ENCODE data around the gene KANSL1L.

GRCh38 chr2:210009126-210009525, 162.1 kb downstream of the KANSL1L start:
- TF ChIP-seq CTCF (IDR thresholded peaks at IDR 0.05 in 2 of 3, conservative IDR thresholded peaks at IDR 0.05 in 1 of 3; ENCODE audit: borderline replicate concordance in 1 of 3, insufficient read depth in 1 of 3, low read depth in 2 of 3, low read length in 2 of 3) = no peak
- TF ChIP-seq YY1 (IDR thresholded peaks at IDR 0.05; ENCODE audit: extremely low read depth, insufficient replicate concordance, low read depth, low read length) = no peak
- TF ChIP-seq EZH2 (IDR thresholded peaks at IDR 0.05) = no peak
- TF ChIP-seq ZNF274 (IDR thresholded peaks at IDR 0.05; ENCODE audit: low read depth, low read length) = no peak
- TF ChIP-seq ZFX (IDR thresholded peaks at IDR 0.05) = no peak
- no peak for TF ChIP-seq POLR2A (IDR thresholded peaks at IDR 0.05; ENCODE audit: borderline replicate concordance, extremely low read depth, insufficient read depth, insufficient read length)
- TF ChIP-seq RAD21 (IDR thresholded peaks at IDR 0.05; ENCODE audit: low read depth) = no peak
- TF ChIP-seq, protein P1, sequence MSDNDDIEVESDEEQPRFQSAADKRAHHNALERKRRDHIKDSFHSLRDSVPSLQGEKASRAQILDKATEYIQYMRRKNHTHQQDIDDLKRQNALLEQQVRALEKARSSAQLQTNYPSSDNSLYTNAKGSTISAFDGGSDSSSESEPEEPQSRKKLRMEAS (IDR thresholded peaks at IDR 0.05) = no peak
- no peak for TF ChIP-seq SP1 (IDR thresholded peaks at IDR 0.05; ENCODE audit: low read depth)
- TF ChIP-seq TCF7L2 (IDR thresholded peaks at IDR 0.05; ENCODE audit: borderline replicate concordance, extremely low read depth, insufficient read depth, insufficient read length) = no peak
- no peak for TF ChIP-seq CEBPB (IDR thresholded peaks at IDR 0.05; ENCODE audit: low read depth)
- TF ChIP-seq POLR2AphosphoS5 (IDR thresholded peaks at IDR 0.05; ENCODE audit: low read depth, low read length) = no peak
- no peak for TF ChIP-seq REST (IDR thresholded peaks at IDR 0.05; ENCODE audit: low read depth)

All from HCT116 (cell line).